Right lobe of liver (tissue), 6 donors: ENCODE measurements around the gene ELMOD3. TPM values are rescaled to one million over a fixed set of nuclear protein-coding genes. Genes with fewer than 3 reads are reported as not detected.
"Not testable (repeated sequence)": the region's sequence is repeated elsewhere in the genome, so short reads cannot be mapped to it uniquely, and the experiment has no call there.

Source experiments
- ATAC-seq, 4 donors: fragments of 200-7000 bp; cut with Tn5 transposase; one replicate each; pipeline ENCODE4 v1.9.1; 2020; ENCODE audit warnings: mild to moderate bottlenecking in 4 of 4, moderate library complexity in 4 of 4
- DNase-seq, 3 donors: peaks; one replicate each; pipeline ENCODE4 v3.0.0-alpha.2; 2020
- H3K27ac ChIP-seq, 3 donors: fragments of 200-600 bp; one replicate each; pipeline ENCODE4 v1.8.0; 2022
- H3K27me3 ChIP-seq, 2 donors: fragments of 200-600 bp; one replicate each; pipeline ENCODE4 v1.8.0; 2022
- H3K36me3 ChIP-seq, 4 donors: fragments of 200-600 bp; sonication (generic) in 1 of 4; one replicate each; pipeline versions ENCODE4 v1.5.1 to v1.8.0; 2017 to 2022; ENCODE audit warnings: control low read depth in 1 of 4
- H3K4me1 ChIP-seq, 4 donors: fragments of 200-600 bp; sonication (generic) in 1 of 4; one replicate each; pipeline versions ENCODE4 v1.5.1 to v1.8.0; 2017 to 2022; ENCODE audit warnings: control low read depth in 1 of 4
- H3K4me3 ChIP-seq, 3 donors: fragments of 200-600 bp; one replicate each; pipeline ENCODE4 v1.8.0; 2022
- H3K9me3 ChIP-seq, 4 donors: fragments of 200-600 bp; sonication (generic) in 1 of 4; one replicate each; pipeline versions ENCODE4 v1.5.1 to v1.8.0; 2017 to 2022; ENCODE audit warnings: control low read depth in 1 of 4
- POLR2A ChIP-seq: fragments of 450-650 bp; IDR thresholded peaks from one replicate; pipeline ENCODE4 v1.6.1; 2017; ENCODE audit warnings: antibody characterized with exemption, mild to moderate bottlenecking
- WGBS: methylation state at CpG from one replicate; pipeline ENCODE4 v1.1.6; 2018; ENCODE audit warnings: low coverage, low lambda C conversion rate; ENCODE audit not compliant: insufficient coverage; ENCODE audit errors: missing lambda C conversion rate; 5-methylcytosine and 5-hydroxymethylcytosine counted together
- intact Hi-C, 2 donors: fragments of 100-400 bp; cut with DNase I; formaldehyde crosslinking; loops; one replicate each; pipeline versions ENCODE4 v1.11.2 to v1.14.1; 2022
- total RNA-seq, 6 experiments: library from RNA; depleted of rRNA in 2 of 6; stranded (reverse); fragments of >200 nt in 2 of 6; fragmentation: NEBNext Ultra II Directional in 3 of 6; extraction: Animal tissue kit (Norgen Biotek cat#: 25700) in 3 of 6; gene quantifications; one replicate each; pipeline versions ENCODE4 v1.1.0 to v1.2.4, GENCODE V29; 2016 to 2023
- TF ChIP-seq, protein P1 (sequence below), 4 donors: fragments of 200-600 bp in 3 of 4; fragments of 450-650 bp in 1 of 4; IDR thresholded peaks; one replicate each; pipeline versions ENCODE4 v1.5.1 to v1.8.0; 2016 to 2022; ENCODE audit warnings: antibody characterized with exemption in 4 of 4, mild to moderate bottlenecking in 2 of 4
- donor health status: DM: no; HTN: yes; CAD: no.
- donor health status: DM: no; HTN: no; CAD: no.
- donor health status: DM: no; HTN: no; CAD: no.
- donor health status: DM: no; HTN: yes; CAD: no.
- donor health status: DM: no; HTN: yes; CAD: no.

ELMOD3 gene
- total RNA-seq, 6 experiments from 2014 or later: 7.4 to 12.8 (median 9.5) TPM

DNA sequence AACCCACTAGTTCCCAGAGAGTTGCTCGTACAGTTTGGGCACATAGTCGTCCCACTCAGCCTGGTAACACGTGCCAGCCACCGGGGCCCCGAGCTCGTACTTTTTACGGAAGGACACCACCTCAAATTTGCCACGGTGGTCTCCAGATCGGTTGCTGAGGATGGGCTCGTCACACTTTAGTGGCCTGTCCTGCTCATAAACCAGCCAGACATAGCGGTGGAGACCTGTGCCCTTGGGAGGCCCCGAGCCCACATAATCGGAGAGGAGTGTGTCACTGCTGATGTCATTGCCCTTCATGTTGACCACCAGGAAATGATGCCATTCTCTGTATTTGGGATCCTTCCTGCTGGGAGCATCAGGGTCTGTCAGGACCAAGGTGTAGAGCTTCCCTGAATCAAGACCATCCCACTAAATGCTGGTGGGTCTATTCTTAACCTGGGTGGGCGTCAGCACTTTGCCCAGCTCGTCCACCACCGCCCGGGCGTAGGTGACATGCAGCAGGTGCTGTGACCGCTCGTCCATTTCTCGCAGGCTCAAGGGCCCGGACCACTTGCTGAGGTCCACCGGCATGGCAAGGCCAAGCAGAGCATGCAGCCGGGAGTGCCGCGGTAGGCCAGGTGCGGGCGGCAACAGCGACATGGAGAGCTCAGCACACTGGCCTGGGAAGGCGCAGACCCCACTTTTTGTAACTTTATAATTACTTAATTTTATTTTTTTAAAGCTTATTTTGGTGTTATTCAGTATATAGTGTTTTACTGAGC is 13.1 kb upstream of the ELMOD3 start:
- intact Hi-C loops: no loop called here
- peaks cover 0 to 12% (median 0%) of the 10 kb centered on the region in 4 donors for H3K4me1 ChIP-seq
- no peak for ATAC-seq

DNA sequence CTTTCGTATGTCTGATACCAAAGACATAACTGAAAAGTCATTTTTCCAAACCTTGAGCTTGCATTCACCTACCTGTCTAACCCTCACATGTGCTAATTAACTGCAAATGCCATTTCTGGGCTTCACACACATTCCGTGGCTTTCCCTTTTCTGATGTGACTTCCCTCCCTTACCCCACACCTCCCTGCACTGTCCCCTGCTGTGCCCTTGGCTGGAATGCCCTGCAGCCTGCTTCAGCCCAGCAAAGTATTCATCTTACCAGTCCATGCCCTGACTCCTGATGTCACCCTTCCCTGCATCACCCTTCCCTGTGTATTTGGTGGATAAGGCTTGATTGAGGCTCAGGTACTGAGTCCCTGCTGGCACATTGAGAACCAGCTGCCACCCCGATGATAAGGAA is 12.4 kb upstream of the ELMOD3 start:
- H3K36me3 ChIP-seq: peaks cover 0 to 28% (median 10%) of the 10 kb centered on the region in 4 donors

More for the DNA sequence above, 13.1 kb upstream of the ELMOD3 start:
- H3K9me3 ChIP-seq: no peaks in the 10 kb centered on the region
- H3K27ac ChIP-seq: no peak overlapping the region
- H3K36me3 ChIP-seq: peaks cover 0 to 21% (median 7%) of the 10 kb centered on the region in 4 donors
- DNase-seq: no peak
- TF ChIP-seq, protein P1, sequence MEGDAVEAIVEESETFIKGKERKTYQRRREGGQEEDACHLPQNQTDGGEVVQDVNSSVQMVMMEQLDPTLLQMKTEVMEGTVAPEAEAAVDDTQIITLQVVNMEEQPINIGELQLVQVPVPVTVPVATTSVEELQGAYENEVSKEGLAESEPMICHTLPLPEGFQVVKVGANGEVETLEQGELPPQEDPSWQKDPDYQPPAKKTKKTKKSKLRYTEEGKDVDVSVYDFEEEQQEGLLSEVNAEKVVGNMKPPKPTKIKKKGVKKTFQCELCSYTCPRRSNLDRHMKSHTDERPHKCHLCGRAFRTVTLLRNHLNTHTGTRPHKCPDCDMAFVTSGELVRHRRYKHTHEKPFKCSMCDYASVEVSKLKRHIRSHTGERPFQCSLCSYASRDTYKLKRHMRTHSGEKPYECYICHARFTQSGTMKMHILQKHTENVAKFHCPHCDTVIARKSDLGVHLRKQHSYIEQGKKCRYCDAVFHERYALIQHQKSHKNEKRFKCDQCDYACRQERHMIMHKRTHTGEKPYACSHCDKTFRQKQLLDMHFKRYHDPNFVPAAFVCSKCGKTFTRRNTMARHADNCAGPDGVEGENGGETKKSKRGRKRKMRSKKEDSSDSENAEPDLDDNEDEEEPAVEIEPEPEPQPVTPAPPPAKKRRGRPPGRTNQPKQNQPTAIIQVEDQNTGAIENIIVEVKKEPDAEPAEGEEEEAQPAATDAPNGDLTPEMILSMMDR (IDR thresholded peaks at IDR 0.05): no peak
- TF ChIP-seq POLR2A: no peak
- no peaks in the 10 kb centered on the region for H3K27me3 ChIP-seq
- no peak overlapping the region for H3K4me3 ChIP-seq
- 84% methylated on average over 6 of the region's 30 CpGs for WGBS

DNA sequence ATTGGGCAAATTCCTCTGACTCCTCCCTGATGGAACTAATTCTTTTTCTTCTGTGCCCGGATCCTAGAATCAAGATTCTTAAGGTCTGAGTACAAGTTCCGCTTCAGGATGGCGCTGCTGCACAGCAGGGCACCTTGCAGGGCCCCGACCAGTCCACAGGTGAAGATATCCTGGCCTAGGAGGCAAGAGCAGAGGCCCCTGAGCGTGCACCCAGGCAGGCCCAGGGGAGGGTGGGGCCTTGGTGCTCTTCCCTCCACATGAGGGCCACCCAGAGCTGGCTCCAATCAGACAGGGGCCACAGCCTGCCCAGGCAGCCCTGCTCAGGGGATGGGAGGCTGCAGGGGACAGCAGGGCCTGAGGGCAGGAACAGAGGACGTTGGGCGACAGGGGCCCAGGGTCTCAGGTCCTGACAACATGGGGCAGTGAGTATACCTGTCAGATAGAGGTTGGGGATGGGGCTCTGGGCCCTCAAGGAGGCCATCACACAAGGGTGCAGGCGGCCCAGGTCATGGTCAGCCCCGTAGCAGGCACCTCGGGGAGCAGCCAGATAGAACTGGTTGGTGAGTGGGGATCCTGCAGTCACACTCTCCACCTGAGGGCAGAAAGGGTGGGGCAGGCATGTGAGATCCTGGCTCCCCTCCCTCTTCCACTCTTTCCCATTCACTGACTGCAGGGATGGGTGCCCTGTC is 11.2 kb upstream of the ELMOD3 start:
- DNase-seq, intact Hi-C loops, ATAC-seq, H3K27me3 ChIP-seq, H3K9me3 ChIP-seq, H3K4me3 ChIP-seq, H3K27ac ChIP-seq: not testable (repeated sequence)
- 92% methylated on average over 2 of the region's 10 CpGs for WGBS
- H3K36me3 ChIP-seq: peaks cover 0 to 40% (median 10%) of the 10 kb centered on the region in 4 donors
- peaks cover 0 to 12% (median 0%) of the 10 kb centered on the region in 4 donors for H3K4me1 ChIP-seq

More for the DNA sequence above, 12.4 kb upstream of the ELMOD3 start:
- ATAC-seq (no peak), DNase-seq (no peak)
- no peak overlapping the region for H3K4me3 ChIP-seq
- TF ChIP-seq, protein P1 (IDR thresholded peaks at IDR 0.05): no peak
- TF ChIP-seq POLR2A: no peak
- no peaks in the 10 kb centered on the region for H3K9me3 ChIP-seq
- WGBS: 83% methylated on average over 3 of the region's 3 CpGs
- H3K27ac ChIP-seq: no peak overlapping the region
- intact Hi-C loops: no loop called here
- no peaks in the 10 kb centered on the region for H3K27me3 ChIP-seq
- peaks cover 0 to 12% (median 0%) of the 10 kb centered on the region in 4 donors for H3K4me1 ChIP-seq

DNA sequence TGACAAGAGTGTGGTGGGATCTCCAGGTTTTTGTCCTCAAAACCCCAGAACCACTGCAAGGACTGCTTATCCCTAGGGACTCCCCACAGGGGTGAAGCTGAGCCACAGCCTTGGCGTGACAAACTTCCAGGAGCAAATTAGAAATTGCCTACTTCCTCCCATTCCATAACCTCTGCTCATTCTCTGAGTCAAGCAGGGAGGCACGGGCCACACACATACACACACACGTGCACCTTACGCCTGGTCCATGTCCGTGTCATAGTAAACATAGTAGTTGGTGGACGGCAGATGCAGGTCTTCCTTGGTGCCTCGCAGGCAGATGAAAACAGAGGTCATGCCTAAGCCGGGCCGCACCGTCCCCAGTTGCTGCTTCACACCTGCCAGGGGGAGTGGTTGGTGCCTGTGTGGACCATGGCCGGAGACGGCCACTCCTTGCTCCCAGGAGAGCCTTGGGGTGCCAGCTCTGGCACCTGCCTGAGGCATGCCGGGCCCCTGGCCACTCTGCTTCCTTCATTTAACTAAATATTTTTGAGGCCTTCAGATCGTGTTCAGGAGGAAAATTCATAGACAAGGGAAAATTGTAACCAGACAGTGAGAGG is 10.1 kb upstream of the ELMOD3 start:
- Histone ChIP-seq H3K36me3 (peaks cover 0 to 48% (median 14%) of the 10 kb centered on the region in 4 donors), H3K27ac (no peak overlapping the region), H3K4me3 (no peak overlapping the region), H3K4me1 (peaks cover 0 to 12% (median 0%) of the 10 kb centered on the region in 4 donors), H3K27me3 (no peaks in the 10 kb centered on the region), H3K9me3 (no peaks in the 10 kb centered on the region)
- DNase-seq (no peak), ATAC-seq (no peak)
- intact Hi-C loops: no loop called here
- WGBS: 83% methylated on average over 2 of the region's 14 CpGs
- TF ChIP-seq, protein P1 (IDR thresholded peaks at IDR 0.05): no peak
- TF ChIP-seq POLR2A: no peak
